HepG2 (cell line): ENCODE results near the gene OSGIN1. TPM values are rescaled to one million over a fixed set of nuclear protein-coding genes. Genes with fewer than 3 reads are reported as not detected.

Source experiments
- BCL6 ChIP-seq: IDR thresholded peaks from 2 replicates; pipeline ENCODE4 v1.6.1; 2016; ENCODE audit warnings: missing genetic modification reagents, missing compliant biosample characterization
- EHMT2 ChIP-seq: fragments of 200-600 bp; sonication (generic); IDR thresholded peaks from 2 replicates; pipeline ENCODE4 v1.7.0; 2017; ENCODE audit warnings: antibody characterized with exemption, low read depth, low read length, borderline replicate concordance
- HCFC1 ChIP-seq: fragments of 150-350 bp; IDR thresholded peaks from 2 replicates; pipeline ENCODE4 v1.6.1; 2014; ENCODE audit warnings: low read depth, low read length
- IRF2 ChIP-seq: IDR thresholded peaks from 2 replicates; pipeline ENCODE4 v1.6.1; 2018; ENCODE audit warnings: missing genetic modification reagents, missing compliant biosample characterization
- JDP2 ChIP-seq: sonication (generic); formaldehyde crosslinking; IDR thresholded peaks from 2 replicates; pipeline ENCODE4 v1.8.1; 2022; ENCODE audit warnings: missing genetic modification reagents, borderline replicate concordance
- KDM4B ChIP-seq: sonication (generic); formaldehyde crosslinking; IDR thresholded peaks from 2 replicates; pipeline ENCODE4 v1.4.0; 2020; ENCODE audit warnings: missing genetic modification reagents
- NCOA5 ChIP-seq: sonication (generic); formaldehyde crosslinking; IDR thresholded peaks from 2 replicates; pipeline ENCODE4 v1.4.0; 2020; ENCODE audit warnings: missing genetic modification reagents
- NFIC ChIP-seq: IDR thresholded peaks from 2 replicates; pipeline ENCODE4 v1.6.1; 2012; ENCODE audit warnings: mild to moderate bottlenecking, low read length, inconsistent platforms
- NR2F1 ChIP-seq, 2 experiments: fragments of 450-650 bp in 1 of 2; formaldehyde crosslinking in 1 of 2; IDR thresholded peaks; 2 replicates each; pipeline versions ENCODE4 v1.5.0 to v1.6.1; 2016 to 2020; ENCODE audit warnings: mild to moderate bottlenecking in 1 of 2, missing compliant biosample characterization in 1 of 2, missing genetic modification reagents in 1 of 2, moderate library complexity in 1 of 2
- PAF1 ChIP-seq: IDR thresholded peaks from 2 replicates; pipeline ENCODE4 v1.6.1; 2016; ENCODE audit warnings: missing genetic modification reagents, missing compliant biosample characterization
- PAX8 ChIP-seq: sonication (generic); formaldehyde crosslinking; IDR thresholded peaks from 2 replicates; pipeline ENCODE4 v1.8.0; 2022; ENCODE audit warnings: mild to moderate bottlenecking, missing genetic modification reagents, borderline replicate concordance
- SALL1 ChIP-seq: sonication (generic); formaldehyde crosslinking; IDR thresholded peaks from 2 replicates; pipeline ENCODE4 v1.8.0; 2022; ENCODE audit warnings: mild to moderate bottlenecking, missing genetic modification reagents
- SNAI1 ChIP-seq: sonication (generic); formaldehyde crosslinking; IDR thresholded peaks from 2 replicates; pipeline ENCODE4 v1.5.0; 2020; ENCODE audit warnings: mild to moderate bottlenecking, missing genetic modification reagents, borderline replicate concordance
- SOX5 ChIP-seq: IDR thresholded peaks from 2 replicates; pipeline ENCODE4 v1.6.1; 2016; ENCODE audit warnings: borderline replicate concordance
- SPEN ChIP-seq: sonication (generic); formaldehyde crosslinking; IDR thresholded peaks from 2 replicates; pipeline ENCODE4 v1.5.1; 2020; ENCODE audit warnings: low read depth, mild to moderate bottlenecking, missing genetic modification reagents
- TBX2 ChIP-seq: sonication (generic); formaldehyde crosslinking; IDR thresholded peaks from 2 replicates; pipeline ENCODE4 v1.5.0; 2020; ENCODE audit warnings: missing genetic modification reagents, mild to moderate bottlenecking, borderline replicate concordance
- TGIF2 ChIP-seq: IDR thresholded peaks from 2 replicates; pipeline ENCODE4 v1.6.1; 2016; ENCODE audit warnings: control low read depth, missing compliant biosample characterization
- ZMYM4 ChIP-seq: sonication (generic); formaldehyde crosslinking; IDR thresholded peaks from 2 replicates; pipeline ENCODE4 v1.8.1; 2023; ENCODE audit warnings: mild to moderate bottlenecking, missing genetic modification reagents
- ZNF382 ChIP-seq: sonication (generic); formaldehyde crosslinking; IDR thresholded peaks from 2 replicates; pipeline ENCODE4 v1.5.0; 2020; ENCODE audit warnings: missing genetic modification reagents, mild to moderate bottlenecking, borderline replicate concordance
- ZNF430 ChIP-seq: sonication (generic); formaldehyde crosslinking; IDR thresholded peaks from 2 replicates; pipeline ENCODE4 v1.9.0; 2021; ENCODE audit warnings: mild to moderate bottlenecking, missing genetic modification reagents
- ZNF556 ChIP-seq: sonication (generic); formaldehyde crosslinking; IDR thresholded peaks from 2 replicates; pipeline ENCODE4 v1.4.0; 2020; ENCODE audit warnings: mild to moderate bottlenecking, missing genetic modification reagents, borderline replicate concordance
- ZNF605 ChIP-seq: sonication (generic); formaldehyde crosslinking; IDR thresholded peaks from 2 replicates; pipeline ENCODE4 v1.8.0; 2022; ENCODE audit warnings: mild to moderate bottlenecking, missing genetic modification reagents
- ZNF878 ChIP-seq: sonication (generic); formaldehyde crosslinking; IDR thresholded peaks from 2 replicates; pipeline ENCODE4 v1.8.1; 2023; ENCODE audit warnings: mild to moderate bottlenecking, missing genetic modification reagents, moderate library complexity
- polyA plus RNA-seq, 8 experiments: library from polyadenylated mRNA; depleted of rRNA in 3 of 8; stranded (reverse) in 7 of 8; unstranded in 1 of 8; fragments of >200 nt; fragmentation: Illumina TruSeq in 4 of 8; extraction: Trizol in 4 of 8; gene quantifications; 2 replicates each; pipeline versions ENCODE4 v1.2.1 to v1.2.3, GENCODE V29; 2011 to 2016; ENCODE audit warnings: low read depth in 4 of 8, missing spikeins in 1 of 8, mixed read lengths in 1 of 8; ENCODE audit not compliant: insufficient read depth in 1 of 8
- total RNA-seq, 5 experiments: library from RNA; depleted of rRNA; stranded (reverse); fragments of >200 nt; fragmentation: Illumina TruSeq; extraction: Trizol; gene quantifications; 2 replicates each; pipeline ENCODE4 v1.2.3, GENCODE V29; 2016; ENCODE audit warnings: low read depth in 1 of 5
- TF ChIP-seq, protein P1 (sequence below): sonication (generic); formaldehyde crosslinking; IDR thresholded peaks from 2 replicates; pipeline ENCODE4 v1.4.0; 2020; ENCODE audit warnings: missing genetic modification reagents, borderline replicate concordance
- TF ChIP-seq, protein P2 (sequence below): sonication (generic); formaldehyde crosslinking; IDR thresholded peaks from 2 replicates; pipeline ENCODE4 v1.5.1; 2020; ENCODE audit warnings: missing genetic modification reagents, mild to moderate bottlenecking, borderline replicate concordance
- TF ChIP-seq, protein P3 (sequence below): IDR thresholded peaks from 2 replicates; pipeline ENCODE4 v1.6.1; 2016; ENCODE audit warnings: missing compliant biosample characterization, missing genetic modification reagents, borderline replicate concordance
- TF ChIP-seq, protein P4 (sequence below): IDR thresholded peaks from 2 replicates; pipeline ENCODE4 v1.6.1; 2016

OSGIN1 gene
- total and polyA plus RNA-seq, 2 of the 13 experiments (the other 11 are each of a cell fraction or from before 2014, with no cell fraction given), result 20.5 to 27.1 TPM

DNA sequence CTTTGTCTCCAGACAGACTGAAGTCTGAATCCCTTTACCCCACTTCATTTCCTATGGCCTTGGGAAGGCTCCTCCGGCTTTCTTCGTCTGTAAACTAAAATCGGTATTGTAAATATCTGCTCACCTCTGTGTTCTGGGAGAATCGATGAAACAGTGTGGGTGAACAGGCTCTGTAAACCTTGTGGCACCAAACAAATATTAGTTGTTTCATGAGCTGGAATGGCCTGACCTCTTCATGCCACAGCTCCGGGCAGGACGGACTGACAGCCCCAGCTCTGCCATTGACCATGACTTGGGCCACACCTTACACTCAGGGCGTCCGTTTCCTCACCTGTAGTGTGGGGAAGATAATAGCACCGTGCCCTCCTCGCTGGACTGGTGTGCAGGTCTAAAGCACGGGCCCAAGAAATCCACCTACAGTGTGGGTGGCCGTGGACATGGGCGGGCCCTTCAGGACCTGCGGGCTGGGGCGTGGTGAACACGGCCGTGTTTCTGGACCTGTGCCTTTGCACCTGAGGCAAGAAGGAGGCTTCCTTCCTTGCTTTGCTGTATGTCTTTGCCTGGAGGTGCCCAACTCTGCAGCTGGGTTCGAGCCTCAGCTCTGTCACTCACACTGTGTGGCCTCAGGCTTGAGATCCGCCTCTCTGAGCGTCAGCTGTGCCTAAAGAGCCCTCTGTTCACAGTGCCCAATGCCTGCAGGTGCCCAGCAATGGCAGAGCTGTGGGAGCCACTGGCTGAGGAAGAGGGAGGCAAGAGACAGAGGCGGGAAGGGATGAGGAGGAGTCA, 6.1 kb upstream of the OSGIN1 start (continued):
- no peak for TF ChIP-seq ZNF556 (CRISPR knock-in tag)
- TF ChIP-seq NCOA5, result no peak
- TF ChIP-seq, protein P1, sequence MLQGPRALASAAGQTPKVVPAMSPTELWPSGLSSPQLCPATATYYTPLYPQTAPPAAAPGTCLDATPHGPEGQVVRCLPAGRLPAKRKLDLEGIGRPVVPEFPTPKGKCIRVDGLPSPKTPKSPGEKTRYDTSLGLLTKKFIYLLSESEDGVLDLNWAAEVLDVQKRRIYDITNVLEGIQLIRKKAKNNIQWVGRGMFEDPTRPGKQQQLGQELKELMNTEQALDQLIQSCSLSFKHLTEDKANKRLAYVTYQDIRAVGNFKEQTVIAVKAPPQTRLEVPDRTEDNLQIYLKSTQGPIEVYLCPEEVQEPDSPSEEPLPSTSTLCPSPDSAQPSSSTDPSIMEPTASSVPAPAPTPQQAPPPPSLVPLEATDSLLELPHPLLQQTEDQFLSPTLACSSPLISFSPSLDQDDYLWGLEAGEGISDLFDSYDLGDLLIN (CRISPR knock-in tag), result no peak
- TF ChIP-seq ZNF382 (CRISPR knock-in tag), result no peak
- peak; percentile 71 for TF ChIP-seq SALL1 (CRISPR knock-in tag)
- peak in 1 of 2 experiments; percentile 75; a peak in 2 of 4 replicates for TF ChIP-seq NR2F1 (CRISPR knock-in tag; IDR thresholded peaks at IDR 0.05)
- 0 out of 2 replicates have a peak, but pooled peaks have one; percentile 3 for TF ChIP-seq ZNF430 (CRISPR knock-in tag)
- TF ChIP-seq ZMYM4 (CRISPR knock-in tag), result no peak
- no peak for TF ChIP-seq ZNF605
- TF ChIP-seq JDP2, result no peak
- TF ChIP-seq, protein P2, sequence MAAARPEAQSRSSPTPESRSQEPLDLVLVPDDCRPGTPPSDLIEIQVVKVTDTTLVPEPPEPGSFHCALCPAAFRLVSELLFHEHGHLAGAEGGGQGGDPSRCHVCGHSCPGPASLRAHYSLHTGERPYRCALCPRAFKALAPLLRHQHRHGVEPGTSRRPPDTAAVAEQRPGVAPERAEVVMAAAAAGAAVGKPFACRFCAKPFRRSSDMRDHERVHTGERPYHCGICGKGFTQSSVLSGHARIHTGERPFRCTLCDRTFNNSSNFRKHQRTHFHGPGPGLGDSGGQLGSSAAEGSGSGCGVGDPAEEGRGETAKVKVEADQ (CRISPR knock-in tag), result no peak
- TF ChIP-seq EHMT2, result no peak
- TF ChIP-seq, protein P3, sequence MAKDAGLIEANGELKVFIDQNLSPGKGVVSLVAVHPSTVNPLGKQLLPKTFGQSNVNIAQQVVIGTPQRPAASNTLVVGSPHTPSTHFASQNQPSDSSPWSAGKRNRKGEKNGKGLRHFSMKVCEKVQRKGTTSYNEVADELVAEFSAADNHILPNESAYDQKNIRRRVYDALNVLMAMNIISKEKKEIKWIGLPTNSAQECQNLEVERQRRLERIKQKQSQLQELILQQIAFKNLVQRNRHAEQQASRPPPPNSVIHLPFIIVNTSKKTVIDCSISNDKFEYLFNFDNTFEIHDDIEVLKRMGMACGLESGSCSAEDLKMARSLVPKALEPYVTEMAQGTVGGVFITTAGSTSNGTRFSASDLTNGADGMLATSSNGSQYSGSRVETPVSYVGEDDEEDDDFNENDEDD (CRISPR knock-in tag), result no peak
- no peak for TF ChIP-seq TGIF2 (CRISPR knock-in tag)
- peak; percentile 55; the same call in 1 of the 2 replicates for TF ChIP-seq SOX5 (CRISPR knock-in tag)
- no peak for TF ChIP-seq PAF1
- no peak for TF ChIP-seq KDM4B (CRISPR knock-in tag)
- TF ChIP-seq TBX2, result peak; percentile 72; the same call in 1 of the 2 replicates
- TF ChIP-seq NFIC, result no peak
- TF ChIP-seq BCL6, result peak; percentile 94
- TF ChIP-seq SPEN (CRISPR knock-in tag), result no peak
- TF ChIP-seq PAX8 (CRISPR knock-in tag), result no peak
- peak; percentile 51; the same call in 1 of the 2 replicates for TF ChIP-seq IRF2 (CRISPR knock-in tag)
- TF ChIP-seq ZNF878 (CRISPR knock-in tag), result 0 out of 2 replicates have a peak, but pooled peaks have one; percentile 31
- no peak for TF ChIP-seq HCFC1
- TF ChIP-seq, protein P4, sequence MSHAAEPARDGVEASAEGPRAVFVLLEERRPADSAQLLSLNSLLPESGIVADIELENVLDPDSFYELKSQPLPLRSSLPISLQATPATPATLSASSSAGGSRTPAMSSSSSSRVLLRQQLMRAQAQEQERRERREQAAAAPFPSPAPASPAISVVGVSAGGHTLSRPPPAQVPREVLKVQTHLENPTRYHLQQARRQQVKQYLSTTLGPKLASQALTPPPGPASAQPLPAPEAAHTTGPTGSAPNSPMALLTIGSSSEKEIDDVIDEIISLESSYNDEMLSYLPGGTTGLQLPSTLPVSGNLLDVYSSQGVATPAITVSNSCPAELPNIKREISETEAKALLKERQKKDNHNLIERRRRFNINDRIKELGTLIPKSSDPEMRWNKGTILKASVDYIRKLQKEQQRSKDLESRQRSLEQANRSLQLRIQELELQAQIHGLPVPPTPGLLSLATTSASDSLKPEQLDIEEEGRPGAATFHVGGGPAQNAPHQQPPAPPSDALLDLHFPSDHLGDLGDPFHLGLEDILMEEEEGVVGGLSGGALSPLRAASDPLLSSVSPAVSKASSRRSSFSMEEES, result peak; percentile 21; the same call in 1 of the 2 replicates
- TF ChIP-seq SNAI1 (CRISPR knock-in tag), result no peak
